Midbrain (tissue), 1 donor: ENCODE data around the gene DEGS2.
"Not testable (repeated sequence)": the region's sequence is repeated elsewhere in the genome, so short reads cannot be mapped to it uniquely, and the experiment has no call there.

Source experiments
- DNase-seq: peaks from one replicate; lab custom pipeline; 2025; lab: John Stamatoyannopoulos, UW

Gene DEGS2

GRCh38 chr14:100178691-100179090 is 19.2 kb upstream of the DEGS2 start:
- no peak for DNase-seq

GRCh38 chr14:100176811-100177327 is 17.4 kb upstream of the DEGS2 start:
- no peak for DNase-seq

- DNase-seq: no peak
These were observed 13.9 kb upstream of the DEGS2 start for GRCh38 chr14:100173353-100173752.

- DNase-seq: no peak
These were observed 13.4 kb upstream of the DEGS2 start for GRCh38 chr14:100172811-100173210.

GRCh38 chr14:100170880-100171279 is 11.4 kb upstream of the DEGS2 start:
- no peak for DNase-seq

- no peak for DNase-seq
These were observed 9.1 kb upstream of the DEGS2 start for GRCh38 chr14:100168506-100168905.

GRCh38 chr14:100165831-100166440 is 6.5 kb upstream of the DEGS2 start:
- DNase-seq: no peak

- no peak for DNase-seq
These were observed 5.9 kb upstream of the DEGS2 start for GRCh38 chr14:100165376-100165775.

- no peak for DNase-seq
These were observed 1.1 kb upstream of the DEGS2 start for GRCh38 chr14:100160534-100160916.

GRCh38 chr14:100159865-100160533 is 554 bp upstream of the DEGS2 start:
- DNase-seq: no peak

GRCh38 chr14:100158566-100159093 is 815 bp downstream of the DEGS2 start:
- DNase-seq: no peak

GRCh38 chr14:100157548-100158232 is 1.8 kb downstream of the DEGS2 start:
- DNase-seq: not testable (repeated sequence)

- DNase-seq: no peak
These were observed 2.7 kb downstream of the DEGS2 start for GRCh38 chr14:100156776-100157175.

GRCh38 chr14:100155756-100156616 is 3.5 kb downstream of the DEGS2 start:
- no peak for DNase-seq

GRCh38 chr14:100155049-100155621 is 4.3 kb downstream of the DEGS2 start:
- no peak for DNase-seq

GRCh38 chr14:100153560-100153959 is 5.9 kb downstream of the DEGS2 start:
- no peak for DNase-seq

GRCh38 chr14:100152091-100152490 is 7.4 kb downstream of the DEGS2 start:
- DNase-seq: no peak

GRCh38 chr14:100150932-100151587 is 8.4 kb downstream of the DEGS2 start:
- peak; percentile 8 for DNase-seq

- DNase-seq: no peak
These were observed 9.4 kb downstream of the DEGS2 start for GRCh38 chr14:100149851-100150611.
